ENCODE results near the gene ZFAND2A. TPM values are rescaled to one million over a fixed set of nuclear protein-coding genes. Genes with fewer than 3 reads are reported as not detected.

Gene ZFAND2A
- total RNA-seq, 1 experiment from 2014 or later: 51.2 TPM

GRCh38 chr7:1106793-1107421 lies 53.1 kb downstream of the ZFAND2A start:
- Histone ChIP-seq H3K9me2 (ENCODE audit: insufficient read depth) (no peaks in the 10 kb centered on the region), H3K4me1 (replicated peaks; ENCODE audit: insufficient read depth) (no peaks in the 10 kb centered on the region), H3K4me2 (no peak overlapping the region), H3F3A (ENCODE audit: insufficient read depth, low read depth) (no peaks in the 10 kb centered on the region), H3K9me3 (ENCODE audit: insufficient read depth, low read depth) (no peaks in the 10 kb centered on the region), H2AFZ (no peak overlapping the region), H3K27ac (no peak overlapping the region), H3K79me2 (ENCODE audit: low read depth) (no peaks in the 10 kb centered on the region; the same call in 1 of the 2 replicates), H4K20me1 (ENCODE audit: insufficient read depth) (peaks cover 26% of the 10 kb centered on the region), H3K36me3 (ENCODE audit: low read depth) (no peaks in the 10 kb centered on the region), H3K27me3 (ENCODE audit: insufficient read depth, low read depth) (no peaks in the 10 kb centered on the region), H3K4me3 (no peak overlapping the region)
- no peak for DNase-seq
- no TSS peak for BruUV-seq (replicated peaks)
- ChIA-PET CTCF (no interaction called here), POLR2A (ENCODE audit: unreplicated experiment) (no interaction called here)
- TF ChIP-seq, protein P1, sequence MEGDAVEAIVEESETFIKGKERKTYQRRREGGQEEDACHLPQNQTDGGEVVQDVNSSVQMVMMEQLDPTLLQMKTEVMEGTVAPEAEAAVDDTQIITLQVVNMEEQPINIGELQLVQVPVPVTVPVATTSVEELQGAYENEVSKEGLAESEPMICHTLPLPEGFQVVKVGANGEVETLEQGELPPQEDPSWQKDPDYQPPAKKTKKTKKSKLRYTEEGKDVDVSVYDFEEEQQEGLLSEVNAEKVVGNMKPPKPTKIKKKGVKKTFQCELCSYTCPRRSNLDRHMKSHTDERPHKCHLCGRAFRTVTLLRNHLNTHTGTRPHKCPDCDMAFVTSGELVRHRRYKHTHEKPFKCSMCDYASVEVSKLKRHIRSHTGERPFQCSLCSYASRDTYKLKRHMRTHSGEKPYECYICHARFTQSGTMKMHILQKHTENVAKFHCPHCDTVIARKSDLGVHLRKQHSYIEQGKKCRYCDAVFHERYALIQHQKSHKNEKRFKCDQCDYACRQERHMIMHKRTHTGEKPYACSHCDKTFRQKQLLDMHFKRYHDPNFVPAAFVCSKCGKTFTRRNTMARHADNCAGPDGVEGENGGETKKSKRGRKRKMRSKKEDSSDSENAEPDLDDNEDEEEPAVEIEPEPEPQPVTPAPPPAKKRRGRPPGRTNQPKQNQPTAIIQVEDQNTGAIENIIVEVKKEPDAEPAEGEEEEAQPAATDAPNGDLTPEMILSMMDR (conservative IDR thresholded peaks at IDR 0.05): no peak
- TF ChIP-seq EZH2 (IDR thresholded peaks at IDR 0.05; ENCODE audit: low read depth): no peak
- intact Hi-C loops (cut with micrococcal nuclease; ENCODE audit: unreplicated experiment): no loop called here

DNA sequence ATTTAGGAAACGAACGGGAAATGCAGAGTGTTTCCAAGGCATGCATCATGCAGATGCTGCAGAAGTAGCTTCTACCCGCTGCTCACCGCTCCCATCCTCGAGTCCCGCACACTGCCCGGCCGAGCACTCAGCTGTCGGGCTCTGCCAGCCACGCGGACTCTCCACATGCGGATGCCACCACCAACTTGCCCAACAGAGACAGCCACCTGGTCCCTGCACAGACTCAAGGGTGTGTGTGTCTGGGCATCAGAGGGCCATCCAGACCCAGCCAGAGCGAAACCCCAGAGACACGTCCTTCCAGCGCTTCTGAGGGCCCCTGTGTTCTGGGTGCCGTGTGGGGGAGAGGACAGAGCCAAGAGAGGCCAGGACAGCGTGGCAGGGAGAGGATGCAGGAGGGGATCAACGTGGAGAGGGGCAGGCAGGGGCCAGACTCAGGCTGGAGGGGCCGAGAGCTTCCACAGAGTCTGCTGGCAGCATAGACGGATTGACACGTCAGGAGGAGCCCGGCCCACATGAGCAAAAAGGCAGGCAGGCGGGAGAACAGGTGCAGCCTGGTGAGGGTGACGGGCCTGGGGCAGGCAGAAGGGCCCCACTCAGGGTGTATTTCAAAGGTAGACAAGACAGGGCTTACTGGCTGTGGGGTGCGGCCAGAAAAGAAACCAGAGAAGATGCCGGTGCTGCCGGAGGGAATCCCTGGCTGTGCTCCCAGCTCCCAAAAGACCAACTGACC lies 53.8 kb downstream of the ZFAND2A start:
- CTCF ChIA-PET: no interaction called here
- no peak overlapping the region for H3K4me3 ChIP-seq
- no peak overlapping the region for H2AFZ ChIP-seq
- no peak for TF ChIP-seq EZH2 (IDR thresholded peaks at IDR 0.05; ENCODE audit: low read depth)
- TF ChIP-seq, protein P1 (conservative IDR thresholded peaks at IDR 0.05): no peak
- intact Hi-C loops (cut with micrococcal nuclease; ENCODE audit: unreplicated experiment): no loop called here
- peaks cover 32% of the 10 kb centered on the region for H4K20me1 ChIP-seq (ENCODE audit: insufficient read depth)
- H3K9me2 ChIP-seq (ENCODE audit: insufficient read depth): no peaks in the 10 kb centered on the region
- no peaks in the 10 kb centered on the region for H3K27me3 ChIP-seq (ENCODE audit: insufficient read depth, low read depth)
- no peaks in the 10 kb centered on the region for H3F3A ChIP-seq (ENCODE audit: insufficient read depth, low read depth)
- POLR2A ChIA-PET (ENCODE audit: unreplicated experiment): no interaction called here
- no peaks in the 10 kb centered on the region for H3K4me1 ChIP-seq (replicated peaks; ENCODE audit: insufficient read depth)
- H3K4me2 ChIP-seq: no peak overlapping the region
- no peak overlapping the region for H3K27ac ChIP-seq
- DNase-seq: no peak
- H3K36me3 ChIP-seq (ENCODE audit: low read depth): no peaks in the 10 kb centered on the region
- no TSS peak for BruUV-seq (replicated peaks)
- H3K79me2 ChIP-seq (ENCODE audit: low read depth): no peaks in the 10 kb centered on the region; the same call in 1 of the 2 replicates
- no peaks in the 10 kb centered on the region for H3K9me3 ChIP-seq (ENCODE audit: insufficient read depth, low read depth)

DNA sequence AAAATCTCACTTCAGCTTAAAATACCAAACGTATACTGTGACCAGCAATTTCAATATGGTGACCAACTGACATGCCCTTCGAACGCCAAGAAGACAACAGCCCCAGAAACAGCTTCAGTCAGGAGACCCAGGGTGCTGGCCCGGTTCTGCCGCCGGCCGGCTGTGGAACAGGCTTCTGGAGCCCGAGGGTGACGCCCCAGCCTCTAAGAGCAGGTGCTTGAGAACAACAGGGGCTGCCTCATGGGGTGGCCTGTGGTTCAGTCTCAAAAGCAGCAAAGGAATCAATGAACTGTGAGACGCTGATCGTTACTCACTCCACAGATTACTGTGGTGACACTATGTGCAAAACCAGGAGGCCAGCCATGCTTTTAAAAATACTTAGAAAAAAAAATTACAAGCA lies 54.8 kb downstream of the ZFAND2A start:
- CTCF ChIA-PET: no interaction called here
- TF ChIP-seq, protein P1 (conservative IDR thresholded peaks at IDR 0.05): no peak
- no peak for TF ChIP-seq EZH2 (IDR thresholded peaks at IDR 0.05; ENCODE audit: low read depth)

More for the DNA sequence above, 54.8 kb downstream of the ZFAND2A start:
- Histone ChIP-seq H3K4me2 (no peak overlapping the region), H2AFZ (no peak overlapping the region), H3K9me3 (ENCODE audit: insufficient read depth, low read depth) (no peaks in the 10 kb centered on the region), H3K4me3 (no peak overlapping the region), H4K20me1 (ENCODE audit: insufficient read depth) (peaks cover 33% of the 10 kb centered on the region), H3K27me3 (ENCODE audit: insufficient read depth, low read depth) (no peaks in the 10 kb centered on the region), H3K9me2 (ENCODE audit: insufficient read depth) (no peaks in the 10 kb centered on the region), H3K79me2 (ENCODE audit: low read depth) (no peaks in the 10 kb centered on the region; the same call in 1 of the 2 replicates), H3K4me1 (replicated peaks; ENCODE audit: insufficient read depth) (no peaks in the 10 kb centered on the region), H3K27ac (no peak overlapping the region), H3F3A (ENCODE audit: insufficient read depth, low read depth) (no peaks in the 10 kb centered on the region), H3K36me3 (ENCODE audit: low read depth) (no peaks in the 10 kb centered on the region)
- POLR2A ChIA-PET (ENCODE audit: unreplicated experiment): no interaction called here
- no peak for DNase-seq
- BruUV-seq (replicated peaks): no TSS peak
- intact Hi-C loops (cut with micrococcal nuclease; ENCODE audit: unreplicated experiment): no loop called here

Measured in PC-9 (cell line).